ENCODE results near the gene SBNO2.
A peak's percentile ranks its signal among the peaks of the same experiment; 100 is the strongest.
"Not testable (repeated sequence)": the region's sequence is repeated elsewhere in the genome, so short reads cannot be mapped to it uniquely, and the experiment has no call there.

SBNO2 gene

GRCh38 chr19:1116726-1117581, 57.1 kb downstream of the SBNO2 start:
- no peak for DNase-seq (ENCODE audit: low spot score)

- no peak for DNase-seq (ENCODE audit: low spot score)
Observed at GRCh38 chr19:1115646-1116420, 58.2 kb downstream of the SBNO2 start.

GRCh38 chr19:1114728-1115127, 59.3 kb downstream of the SBNO2 start:
- not testable (repeated sequence) for DNase-seq (ENCODE audit: low spot score)

GRCh38 chr19:1113986-1114483, 60.0 kb downstream of the SBNO2 start:
- no peak for DNase-seq (ENCODE audit: low spot score)

GRCh38 chr19:1113030-1113985, 60.8 kb downstream of the SBNO2 start:
- peak; percentile 84 for DNase-seq (ENCODE audit: low spot score)

- DNase-seq (ENCODE audit: low spot score): no peak
Observed at GRCh38 chr19:1112268-1113029, 61.6 kb downstream of the SBNO2 start.

GRCh38 chr19:1111641-1112267, 62.3 kb downstream of the SBNO2 start:
- DNase-seq (ENCODE audit: low spot score): no peak

- DNase-seq (ENCODE audit: low spot score): no peak
Observed at GRCh38 chr19:1110809-1111640, 63.0 kb downstream of the SBNO2 start.

- no peak for DNase-seq (ENCODE audit: low spot score)
Observed at GRCh38 chr19:1109697-1110671, 64.1 kb downstream of the SBNO2 start.

- no peak for DNase-seq (ENCODE audit: low spot score)
Observed at GRCh38 chr19:1109032-1109551, 65.0 kb downstream of the SBNO2 start.

GRCh38 chr19:1108291-1109031, 65.6 kb downstream of the SBNO2 start:
- DNase-seq (ENCODE audit: low spot score): no peak

- no peak for DNase-seq (ENCODE audit: low spot score)
Observed at GRCh38 chr19:1107661-1108261, 66.3 kb downstream of the SBNO2 start.

GRCh38 chr19:1106841-1107660, 67.0 kb downstream of the SBNO2 start:
- no peak for DNase-seq (ENCODE audit: low spot score)

- DNase-seq (ENCODE audit: low spot score): no peak
Observed at GRCh38 chr19:1105873-1106840, 67.9 kb downstream of the SBNO2 start.
